ENCODE data around the gene NKX6-1.
A peak's percentile ranks its signal among the peaks of the same experiment; 100 is the strongest.

Gene NKX6-1

GRCh38 chr4:84501202-84501503 is 2.1 kb upstream of the NKX6-1 start:
- Histone ChIP-seq H3K9ac (no peak overlapping the region), H3K27ac (no peak overlapping the region), H3K4me2 (no peak overlapping the region), H3K27me3 (peaks cover 71 to 78% (median 76%) of the 10 kb centered on the region in 11 experiments), H4K20me1 (no peaks in the 10 kb centered on the region; a peak in 1 of 22 replicates), H3K36me3 (no peaks in the 10 kb centered on the region), H3K4me3 (no peak overlapping the region), H3K4me1 (no peaks in the 10 kb centered on the region), H3K9me3 (replicated peaks in 1 of 11) (peaks cover 58 to 67% (median 62%) of the 10 kb centered on the region in 11 experiments)
- no peak for TF ChIP-seq Cebpa-rat (IDR thresholded peaks at IDR 0.05)

- peaks cover 60 to 72% (median 68%) of the 10 kb centered on the region in 11 experiments for H3K9me3 ChIP-seq (replicated peaks in 1 of 11)
- peaks cover 71 to 83% (median 79%) of the 10 kb centered on the region in 11 experiments for H3K27me3 ChIP-seq
- H3K36me3 ChIP-seq: no peaks in the 10 kb centered on the region
- H3K4me3 ChIP-seq: no peak overlapping the region
- H4K20me1 ChIP-seq: no peaks in the 10 kb centered on the region; a peak in 1 of 22 replicates
- H3K27ac ChIP-seq: no peak overlapping the region
- no peak overlapping the region for H3K4me2 ChIP-seq
- no peak for TF ChIP-seq Cebpa-rat (IDR thresholded peaks at IDR 0.05)
- H3K9ac ChIP-seq: no peak overlapping the region
- H3K4me1 ChIP-seq: no peaks in the 10 kb centered on the region
These were observed 1.5 kb upstream of the NKX6-1 start for GRCh38 chr4:84500386-84501201.

GRCh38 chr4:84499624-84499982 is 511 bp upstream of the NKX6-1 start:
- Histone ChIP-seq H3K36me3 (no peaks in the 10 kb centered on the region), H3K27me3 (peaks cover 71 to 91% (median 84%) of the 10 kb centered on the region in 11 experiments), H3K4me2 (no peak overlapping the region), H3K27ac (no peak overlapping the region), H4K20me1 (no peaks in the 10 kb centered on the region; a peak in 1 of 22 replicates), H3K4me1 (no peaks in the 10 kb centered on the region), H3K4me3 (no peak overlapping the region), H3K9ac (no peak overlapping the region), H3K9me3 (replicated peaks in 1 of 11) (peaks cover 64 to 76% (median 72%) of the 10 kb centered on the region in 11 experiments)
- no peak for TF ChIP-seq Cebpa-rat (IDR thresholded peaks at IDR 0.05)

GRCh38 chr4:84498203-84498934 is 723 bp downstream of the NKX6-1 start:
- no peak for TF ChIP-seq Cebpa-rat (IDR thresholded peaks at IDR 0.05)
- Histone ChIP-seq H3K4me3 (peak overlapping the region in 9 of 10 experiments; percentile 25 to 50 (median 38); a peak in 14 of 20 replicates), H3K4me2 (peak overlapping the region in 9 of 11 experiments; percentile 5 to 70 (median 28); a peak in 11 of 22 replicates), H3K9me3 (replicated peaks in 1 of 11) (peaks cover 68 to 79% (median 76%) of the 10 kb centered on the region in 11 experiments), H4K20me1 (no peaks in the 10 kb centered on the region; a peak in 1 of 22 replicates), H3K27me3 (peaks cover 66 to 95% (median 85%) of the 10 kb centered on the region in 11 experiments), H3K9ac (no peak overlapping the region), H3K27ac (no peak overlapping the region), H3K36me3 (no peaks in the 10 kb centered on the region), H3K4me1 (no peaks in the 10 kb centered on the region)

- peaks cover 62 to 95% (median 85%) of the 10 kb centered on the region in 11 experiments for H3K27me3 ChIP-seq
- no peak overlapping the region for H3K27ac ChIP-seq
- no peaks in the 10 kb centered on the region; a peak in 1 of 22 replicates for H4K20me1 ChIP-seq
- TF ChIP-seq Cebpa-rat (IDR thresholded peaks at IDR 0.05): no peak
- H3K4me3 ChIP-seq: peak overlapping the region in 9 of 10 experiments; percentile 25 to 50 (median 38); a peak in 12 of 20 replicates
- H3K4me2 ChIP-seq: peak overlapping the region in 8 of 11 experiments; percentile 5 to 70 (median 35); a peak in 8 of 22 replicates
- H3K4me1 ChIP-seq: no peaks in the 10 kb centered on the region
- no peak overlapping the region for H3K9ac ChIP-seq
- H3K9me3 ChIP-seq (replicated peaks in 1 of 11): peaks cover 75 to 86% (median 82%) of the 10 kb centered on the region in 11 experiments
- no peaks in the 10 kb centered on the region for H3K36me3 ChIP-seq
These were observed 1.4 kb downstream of the NKX6-1 start for GRCh38 chr4:84497504-84498202.

GRCh38 chr4:84496706-84497503 is 2.2 kb downstream of the NKX6-1 start:
- Histone ChIP-seq H4K20me1 (no peaks in the 10 kb centered on the region; a peak in 1 of 22 replicates), H3K9ac (no peak overlapping the region), H3K9me3 (replicated peaks in 1 of 11) (peaks cover 70 to 82% (median 81%) of the 10 kb centered on the region in 11 experiments), H3K27me3 (peaks cover 55 to 94% (median 79%) of the 10 kb centered on the region in 11 experiments), H3K4me1 (no peaks in the 10 kb centered on the region), H3K4me3 (peak overlapping the region in 3 of 10 experiments; percentile 31 to 50 (median 47); a peak in 2 of 20 replicates), H3K36me3 (no peaks in the 10 kb centered on the region), H3K4me2 (no peak overlapping the region), H3K27ac (no peak overlapping the region)
- TF ChIP-seq Cebpa-rat (IDR thresholded peaks at IDR 0.05): no peak

GRCh38 chr4:84496331-84496705 is 2.8 kb downstream of the NKX6-1 start:
- Histone ChIP-seq H3K4me1 (no peaks in the 10 kb centered on the region), H3K36me3 (no peaks in the 10 kb centered on the region), H3K4me3 (no peak overlapping the region), H3K9ac (no peak overlapping the region), H3K9me3 (replicated peaks in 1 of 11) (peaks cover 64 to 77% (median 75%) of the 10 kb centered on the region in 11 experiments), H3K4me2 (no peak overlapping the region), H3K27ac (no peak overlapping the region), H3K27me3 (peaks cover 49 to 94% (median 78%) of the 10 kb centered on the region in 11 experiments), H4K20me1 (no peaks in the 10 kb centered on the region)
- TF ChIP-seq Cebpa-rat (IDR thresholded peaks at IDR 0.05): no peak

GRCh38 chr4:84495794-84496261 is 3.3 kb downstream of the NKX6-1 start:
- Histone ChIP-seq H3K9me3 (replicated peaks in 1 of 11) (peaks cover 60 to 72% (median 70%) of the 10 kb centered on the region in 11 experiments), H3K4me1 (0 out of 20 replicates have a peak, but pooled peaks cover 0 to under 1% (median 0%) of the 10 kb centered on the region in 10 experiments), H3K27me3 (peaks cover 44 to 92% (median 77%) of the 10 kb centered on the region in 11 experiments), H3K36me3 (no peaks in the 10 kb centered on the region), H3K4me2 (no peak overlapping the region), H4K20me1 (no peaks in the 10 kb centered on the region), H3K27ac (no peak overlapping the region), H3K9ac (no peak overlapping the region), H3K4me3 (no peak overlapping the region)
- TF ChIP-seq Cebpa-rat (IDR thresholded peaks at IDR 0.05): no peak

Data from BLaER1 treated with 17β-estradiol and CSF1 and Interleukin-3, amounts not matched to agents 10 nM and 100 nM (cell line).